GM21526 (cell line): ENCODE results near the gene MYH7B.

Source experiments
- ATAC-seq: cut with Tn5 transposase; IDR thresholded peaks from one replicate; pipeline ENCODE4 v1.9.1; 2021; ENCODE audit warnings: moderate library complexity; ENCODE audit not compliant: unreplicated experiment, low FRiP score

Gene MYH7B

GRCh38 chr20:34955231-34956040, at the start of gene MYH7B, which contains the start of gene GSS:
Gene MYH7B, plus strand, starts transcription at chr20:34955868. Its CDS starts 22,138 bp downstream, at chr20:34978006.
Gene GSS, minus strand, starts transcription at chr20:34955806. Its CDS starts 3,954 bp downstream, at chr20:34951852.
- ATAC-seq = peak; percentile 79

DNA sequence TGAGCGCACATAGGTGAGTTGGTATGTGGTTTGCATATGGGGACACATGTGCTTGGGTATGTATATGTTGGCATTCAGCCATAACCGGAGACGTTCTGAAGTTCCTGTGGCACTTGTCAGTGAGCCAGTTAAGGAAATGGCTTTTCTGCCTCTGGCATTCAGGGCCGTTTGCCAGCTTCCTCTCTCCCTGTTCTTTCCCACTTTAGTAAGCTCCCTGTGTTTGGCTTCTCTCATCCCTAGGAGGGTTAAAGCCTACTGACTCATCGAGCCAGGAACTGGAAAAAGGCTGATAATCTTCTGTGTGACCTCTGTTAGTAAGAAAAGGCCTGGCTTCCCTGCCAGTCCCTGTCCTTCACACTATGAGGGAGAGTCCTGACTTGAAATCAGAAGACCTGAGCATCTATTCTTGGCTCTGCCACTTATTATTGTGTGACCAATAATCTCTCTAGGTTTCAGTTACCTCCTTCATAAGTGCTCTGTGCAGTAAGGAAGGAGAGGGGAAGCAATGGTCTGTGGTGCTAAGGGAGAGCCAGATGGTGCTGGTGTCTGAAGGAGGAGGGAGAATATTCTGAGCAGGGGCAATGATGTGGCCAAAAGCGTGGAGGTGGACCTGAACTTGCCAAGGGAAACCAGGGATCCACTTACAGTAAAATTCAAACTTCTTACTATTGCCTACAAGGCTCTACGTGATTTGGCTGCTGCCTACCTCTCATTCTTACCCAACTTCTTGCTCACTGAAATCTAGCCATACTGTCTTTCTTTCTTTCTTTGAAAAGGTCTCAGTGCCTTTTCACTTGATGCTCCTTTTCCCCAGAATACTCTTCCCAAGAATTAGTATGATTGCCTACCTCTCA, 47.8 kb upstream of the MYH7B start:
- ATAC-seq = no peak

DNA sequence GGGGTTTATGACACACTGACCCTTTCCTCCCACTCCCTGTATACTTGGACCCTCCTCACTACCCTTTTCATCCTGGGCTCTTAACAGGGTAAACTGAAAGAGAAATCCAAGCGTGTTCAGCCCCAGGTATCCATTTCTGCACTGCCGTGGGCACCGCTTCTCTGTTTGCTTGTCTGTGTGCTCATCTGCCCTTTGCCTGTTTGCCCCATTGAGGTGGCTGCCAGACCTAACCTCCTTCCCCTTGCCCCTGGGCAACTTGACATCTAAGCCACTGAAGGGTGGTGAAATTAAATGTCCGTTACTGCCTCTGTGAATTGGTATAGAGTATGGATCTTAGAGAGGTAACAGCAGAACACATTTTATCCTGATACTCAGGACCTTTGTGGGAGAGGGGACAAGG, 40.5 kb upstream of the MYH7B start:
- ATAC-seq = no peak

DNA sequence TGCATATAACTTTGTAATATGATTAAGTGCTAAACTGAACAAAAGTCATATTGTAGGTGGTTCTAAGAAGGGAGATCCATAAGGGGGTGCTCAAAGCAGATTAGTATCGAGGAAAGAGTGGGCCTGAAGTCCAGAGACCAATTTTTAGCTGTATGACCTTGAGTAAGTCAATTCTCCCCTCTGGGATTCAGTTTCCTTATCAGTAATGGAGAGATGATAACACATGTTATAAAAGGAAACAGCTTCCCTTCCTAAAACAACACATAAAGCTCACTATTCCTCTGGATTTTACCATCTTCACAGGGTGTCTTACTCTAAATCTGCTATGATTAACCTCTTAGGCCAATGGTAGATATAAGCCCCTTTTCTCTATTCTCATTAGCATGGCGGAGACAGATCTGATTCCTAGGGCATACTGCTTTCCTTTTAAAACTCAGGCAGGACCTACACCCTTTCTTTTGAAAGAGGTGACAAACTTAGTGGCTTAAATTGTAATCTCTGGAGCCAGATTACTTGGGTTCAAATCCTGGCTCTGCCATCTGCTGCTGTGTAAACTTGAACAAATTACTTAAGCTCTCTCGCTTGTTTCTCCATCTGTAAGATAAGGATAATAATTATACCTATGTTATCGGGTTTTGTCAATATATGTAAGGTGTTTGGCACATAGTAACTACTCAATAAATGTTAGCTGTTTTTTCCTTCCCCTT, 39.8 kb upstream of the MYH7B start:
- no peak for ATAC-seq

DNA sequence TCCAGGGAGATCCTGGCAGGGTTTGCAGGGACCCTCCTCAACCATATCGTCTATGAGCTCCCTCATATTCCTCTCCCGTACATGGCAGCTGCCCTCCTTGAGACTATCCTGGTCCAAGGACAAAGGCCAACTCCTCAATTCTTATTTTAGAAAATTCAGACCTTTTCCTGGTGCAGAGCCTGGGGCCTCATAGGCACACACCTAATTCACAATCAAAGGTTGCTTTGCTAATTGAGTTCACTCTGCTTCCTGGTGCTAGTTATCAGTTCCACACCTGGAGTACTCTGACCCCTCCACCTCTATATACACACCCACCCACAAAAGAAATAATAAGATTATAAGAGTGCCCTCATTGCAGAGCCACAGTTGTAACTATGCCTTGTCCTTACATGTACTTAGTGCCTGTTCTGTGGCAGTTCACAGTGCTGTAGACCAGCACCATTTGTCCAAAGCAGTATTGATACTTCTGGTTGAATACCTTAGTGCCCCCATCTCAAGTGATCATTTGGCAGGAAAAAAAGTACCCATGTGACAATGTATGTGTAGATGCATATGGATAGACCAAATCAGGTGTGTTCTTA, 38.8 kb upstream of the MYH7B start:
- no peak for ATAC-seq

DNA sequence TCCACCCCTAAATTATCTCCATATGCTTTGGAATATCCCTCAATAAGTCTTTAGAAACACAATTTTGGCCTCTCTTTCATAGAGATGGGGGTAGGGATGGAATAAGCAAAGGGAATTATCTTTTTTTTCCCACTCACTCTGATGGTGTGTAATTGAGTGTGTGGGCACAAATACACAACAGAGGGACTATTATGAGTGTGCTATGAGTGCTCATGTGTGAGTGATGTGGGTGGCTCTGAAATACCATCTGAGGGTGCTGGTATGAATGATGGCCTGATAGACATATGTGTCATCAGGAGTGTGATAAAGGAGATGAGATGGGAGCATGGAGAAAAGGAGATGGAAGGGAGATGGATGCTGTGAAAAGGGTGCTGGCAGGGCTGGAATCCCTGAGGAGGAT, 35.6 kb upstream of the MYH7B start:
- ATAC-seq = no peak

- no peak for ATAC-seq
Observed at GRCh38 chr20:34921436-34921835, 34.2 kb upstream of the MYH7B start.

DNA sequence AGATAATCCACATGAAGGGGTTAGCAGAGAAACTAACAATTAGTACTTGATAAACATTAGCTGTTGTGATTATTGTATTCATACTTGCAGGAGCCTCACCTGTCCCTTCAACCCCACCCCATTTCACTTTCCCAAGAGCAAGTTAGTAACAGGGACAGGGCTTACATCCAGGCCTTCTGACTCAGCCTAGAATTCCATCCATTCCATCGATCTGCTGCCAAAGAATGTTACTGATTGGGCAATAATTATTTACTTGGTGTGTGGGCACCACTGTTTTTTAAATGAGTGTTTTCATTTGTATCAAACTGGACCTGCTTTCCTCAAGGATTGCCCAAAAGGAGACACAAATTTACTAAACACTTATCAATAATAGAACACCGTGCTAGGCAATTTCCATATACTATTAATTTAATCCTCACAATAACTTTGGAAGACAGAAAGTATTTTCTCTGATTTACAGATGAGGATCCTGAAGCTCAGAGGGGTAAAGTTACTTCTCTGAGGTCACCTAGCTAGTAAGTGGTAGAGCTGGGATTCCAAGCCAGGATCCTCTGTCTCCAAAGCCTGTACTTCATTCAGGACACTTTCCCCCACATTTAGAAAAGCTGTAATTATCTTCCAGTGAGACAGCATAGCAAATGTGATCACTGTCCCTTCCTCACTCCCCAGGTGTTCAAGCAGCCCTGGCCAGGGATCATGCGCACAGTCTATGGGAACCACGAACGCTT, 32.9 kb upstream of the MYH7B start:
- no peak for ATAC-seq

DNA sequence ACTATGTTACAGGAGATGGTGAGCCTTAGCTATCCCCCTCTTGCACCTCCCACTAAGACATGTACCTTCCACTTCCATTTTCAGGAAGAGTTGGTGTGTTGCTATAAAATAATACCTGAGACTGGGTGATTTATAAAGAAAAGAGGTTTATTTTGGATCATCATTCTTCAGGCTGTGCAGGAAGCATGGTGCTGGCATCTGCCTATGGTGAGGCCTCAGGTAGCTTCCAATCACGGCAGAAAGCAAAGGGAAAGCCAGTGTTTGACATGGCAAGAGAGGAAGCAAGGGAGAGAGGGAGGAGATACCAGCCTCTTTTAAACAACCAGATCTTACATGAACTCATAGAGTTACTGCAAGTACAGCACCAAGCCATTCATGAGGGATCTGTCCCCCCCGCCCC, 32.3 kb upstream of the MYH7B start:
- no peak for ATAC-seq

- ATAC-seq = no peak
Observed at GRCh38 chr20:34925341-34925740, 30.3 kb upstream of the MYH7B start.

DNA sequence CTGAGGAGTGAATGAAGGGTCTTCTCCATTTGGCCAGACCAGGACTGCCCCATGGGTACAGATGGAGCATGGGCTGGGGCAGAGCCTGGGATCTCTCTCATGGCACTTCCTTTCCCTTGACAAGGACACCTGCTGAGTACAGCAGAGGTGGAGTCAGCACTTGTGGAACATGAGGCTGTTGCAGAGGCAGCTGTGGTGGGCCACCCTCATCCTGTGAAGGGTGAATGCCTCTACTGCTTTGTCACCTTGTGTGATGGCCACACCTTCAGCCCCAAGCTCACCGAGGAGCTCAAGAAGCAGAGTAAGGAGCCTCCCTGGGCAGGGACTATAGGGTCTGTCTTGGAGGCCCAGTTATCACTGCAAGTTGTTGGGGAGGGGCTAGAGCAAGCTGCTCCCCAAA, 29.7 kb upstream of the MYH7B start:
- ATAC-seq = no peak

DNA sequence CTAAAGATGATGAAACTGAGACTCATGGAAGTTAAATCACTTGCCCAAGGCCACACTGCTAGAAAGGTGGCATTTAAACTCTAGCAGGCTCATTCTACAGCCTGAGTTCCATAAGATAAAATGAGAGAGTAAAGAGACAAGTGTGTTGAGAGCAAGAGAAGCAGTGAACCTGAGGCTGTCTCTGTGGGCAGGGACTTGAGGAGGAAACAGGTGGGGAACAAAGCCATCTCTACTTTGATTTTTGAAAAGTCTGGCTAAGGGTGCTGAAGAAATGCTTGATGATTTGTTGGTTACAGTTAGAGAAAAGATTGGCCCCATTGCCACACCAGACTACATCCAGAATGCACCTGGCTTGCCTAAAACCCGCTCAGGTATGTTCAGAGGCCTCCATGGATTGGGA, 29.1 kb upstream of the MYH7B start:
- no peak for ATAC-seq

GRCh38 chr20:34927736-34928135, 27.9 kb upstream of the MYH7B start:
- no peak for ATAC-seq

- no peak for ATAC-seq
Observed at GRCh38 chr20:34928411-34928810, 27.3 kb upstream of the MYH7B start.

- no peak for ATAC-seq
Observed at GRCh38 chr20:34931771-34932170, 23.9 kb upstream of the MYH7B start.

GRCh38 chr20:34938466-34939163, 17.1 kb upstream of the MYH7B start:
- no peak for ATAC-seq

GRCh38 chr20:34940081-34940481, 15.6 kb upstream of the MYH7B start:
- ATAC-seq = no peak

- no peak for ATAC-seq
Observed at GRCh38 chr20:34941226-34941625, 14.4 kb upstream of the MYH7B start.

GRCh38 chr20:34942301-34942700, 13.4 kb upstream of the MYH7B start:
- no peak for ATAC-seq
